GM12874 (cell line): ENCODE results near the gene ZMAT5.
A peak's percentile ranks its signal among the peaks of the same experiment; 100 is the strongest.

Source experiments
- CTCF ChIP-seq: IDR thresholded peaks from 2 replicates; pipeline ENCODE4 v1.5.1; 2011; ENCODE audit warnings: low read depth, mild to moderate bottlenecking, control low read depth, low read length, moderate library complexity; ENCODE audit not compliant: insufficient read depth

Gene ZMAT5

DNA sequence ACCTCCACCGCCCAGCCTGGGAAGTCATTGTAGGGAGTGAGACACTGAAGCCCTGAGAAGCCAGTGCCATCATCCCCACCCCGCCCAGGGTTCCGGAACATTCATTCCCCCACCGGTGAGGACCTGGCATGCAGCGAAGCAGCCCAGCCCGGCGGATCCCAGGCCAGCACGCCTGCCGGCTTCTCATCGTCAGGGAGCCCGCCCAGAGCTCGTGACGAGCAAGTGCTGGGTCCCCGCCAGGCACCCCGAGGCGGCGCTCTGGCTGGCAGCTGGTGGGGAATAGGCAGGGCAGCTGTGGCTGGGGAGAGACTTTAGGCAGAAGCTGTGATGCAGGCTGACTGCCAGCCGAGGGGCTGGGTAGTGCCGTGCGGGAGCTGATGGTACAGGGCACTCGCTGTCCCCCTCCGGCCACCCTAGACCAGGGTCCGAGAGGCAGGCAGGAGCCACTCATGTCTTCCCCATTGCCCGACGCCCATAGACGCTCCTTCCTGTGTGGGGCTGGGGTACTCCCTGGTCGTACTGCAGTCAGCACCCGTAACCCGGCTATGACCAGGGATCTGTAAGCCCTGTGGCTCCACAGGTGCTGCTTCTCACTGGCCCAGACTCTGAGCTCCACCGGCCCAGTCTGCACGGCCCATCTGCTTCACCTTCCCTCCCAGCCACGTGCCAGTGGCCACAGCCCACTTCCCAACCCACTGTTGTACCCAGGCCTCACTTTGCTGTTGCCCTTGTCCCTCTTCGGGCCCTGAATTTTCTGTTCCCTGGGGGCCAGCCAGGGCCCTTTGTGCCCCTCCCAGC, 71.5 kb downstream of the ZMAT5 start:
- TF ChIP-seq CTCF = no peak

GRCh38 chr22:29693671-29694070, 73.1 kb downstream of the ZMAT5 start:
- TF ChIP-seq CTCF = no peak

GRCh38 chr22:29693161-29693560, 73.6 kb downstream of the ZMAT5 start:
- TF ChIP-seq CTCF = no peak

GRCh38 chr22:29692327-29692640, 74.5 kb downstream of the ZMAT5 start:
- TF ChIP-seq CTCF = no peak

GRCh38 chr22:29691636-29692326, 75.0 kb downstream of the ZMAT5 start:
- no peak for TF ChIP-seq CTCF

DNA sequence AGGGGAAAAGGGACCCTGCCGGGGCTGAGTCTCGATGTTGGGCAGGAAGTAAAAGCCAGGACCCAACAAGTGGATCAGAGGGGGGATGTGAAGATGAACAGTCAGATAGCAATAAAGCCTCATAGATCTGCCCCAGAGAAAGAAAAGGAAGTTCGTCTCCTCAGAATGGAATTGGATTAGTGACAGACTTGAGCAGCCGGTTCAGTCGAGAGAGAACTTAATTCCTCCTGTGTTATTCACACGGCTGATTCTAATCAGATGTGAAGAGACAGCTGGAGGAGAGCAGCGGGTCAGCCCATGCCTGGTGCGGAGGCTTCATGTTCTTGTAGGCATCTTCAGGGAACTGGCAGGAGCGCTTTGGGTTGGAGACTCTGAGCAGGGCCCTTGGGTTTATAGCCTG, 76.3 kb downstream of the ZMAT5 start:
- TF ChIP-seq CTCF = no peak

DNA sequence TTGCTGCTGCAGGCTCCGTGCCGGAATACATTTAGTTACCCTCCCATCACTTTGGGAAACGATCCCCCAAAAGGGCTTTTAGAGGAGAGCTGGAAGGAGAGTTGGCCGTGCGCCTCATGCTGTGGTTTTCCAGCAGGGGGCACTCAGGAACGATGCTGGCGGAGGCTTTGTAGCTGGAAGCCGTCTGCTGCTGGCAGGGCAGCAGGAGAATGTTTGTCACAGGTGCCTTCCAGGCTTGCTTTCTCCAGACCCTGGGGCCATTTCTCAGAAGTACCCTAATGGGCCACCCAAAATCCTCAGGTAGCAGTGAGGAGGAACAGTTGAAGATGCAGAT, 77.0 kb downstream of the ZMAT5 start:
- peak; percentile 76 for TF ChIP-seq CTCF
